ENCODE data around the gene AP5S1. TPM values are rescaled to one million over a fixed set of nuclear protein-coding genes. Genes with fewer than 3 reads are reported as not detected.

Gene AP5S1
- polyA plus RNA-seq, 1 of the 3 experiments (the other 2 are of a cell fraction), result 10.3 TPM

- TF ChIP-seq, protein P1, sequence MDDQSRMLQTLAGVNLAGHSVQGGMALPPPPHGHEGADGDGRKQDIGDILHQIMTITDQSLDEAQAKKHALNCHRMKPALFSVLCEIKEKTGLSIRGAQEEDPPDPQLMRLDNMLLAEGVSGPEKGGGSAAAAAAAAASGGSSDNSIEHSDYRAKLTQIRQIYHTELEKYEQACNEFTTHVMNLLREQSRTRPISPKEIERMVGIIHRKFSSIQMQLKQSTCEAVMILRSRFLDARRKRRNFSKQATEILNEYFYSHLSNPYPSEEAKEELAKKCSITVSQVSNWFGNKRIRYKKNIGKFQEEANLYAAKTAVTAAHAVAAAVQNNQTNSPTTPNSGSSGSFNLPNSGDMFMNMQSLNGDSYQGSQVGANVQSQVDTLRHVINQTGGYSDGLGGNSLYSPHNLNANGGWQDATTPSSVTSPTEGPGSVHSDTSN (IDR thresholded peaks at IDR 0.05), result no peak
- TF ChIP-seq EZH2phosphoT487 (IDR thresholded peaks at IDR 0.05; ENCODE audit: borderline replicate concordance, low read depth) (no peak), ELF1 (IDR thresholded peaks at IDR 0.05) (0 out of 2 replicates have a peak, but pooled peaks have one; percentile 4)
Observed at GRCh38 chr20:3820901-3821727, 767 bp downstream of the AP5S1 start (continued).

DNA sequence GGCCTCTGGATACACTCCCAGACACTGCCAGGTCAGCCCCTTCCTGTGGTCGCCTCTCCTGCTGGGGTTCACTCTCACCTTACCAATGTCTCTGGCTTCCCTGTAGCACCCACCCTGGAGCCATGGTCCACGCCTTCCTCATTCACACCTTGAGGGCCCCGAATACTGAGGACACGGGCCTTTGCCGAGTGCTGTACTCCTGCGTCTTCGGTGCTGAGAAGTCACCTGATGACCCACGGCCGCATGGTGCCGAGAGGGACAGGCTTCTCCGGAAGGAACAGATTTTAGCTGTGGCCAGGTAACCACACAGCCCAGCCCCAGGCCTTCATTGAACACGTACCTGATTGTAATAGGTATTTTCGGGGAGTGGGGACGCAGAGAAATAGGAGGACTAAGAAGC is 1.6 kb downstream of the AP5S1 start:
- peaks cover 12 to 27% of the 10 kb centered on the region in 2 experiments for H3K36me3 ChIP-seq (replicated peaks in 1 of 2; ENCODE audit: control insufficient read depth in 1 of 2, insufficient read depth in 2 of 2, low read length in 1 of 2)
- DNase-seq, result no peak
- peak overlapping the region in 1 of 2 experiments; percentile 84; a peak in 1 of 4 replicates for H3K4me3 ChIP-seq (ENCODE audit: low read depth in 2 of 2, low read length in 1 of 2)
- no peaks in the 10 kb centered on the region for H3K9me2 ChIP-seq
- CTCF ChIA-PET, result interaction anchor here (1.3 to 8.8 kb wide), 3 partner anchors 32 to 41 kb away, joined by 3 to 161 read pairs (median 33); partner anchors contain the start of genes CENPB and SPEF1
- WGBS (ENCODE audit: low lambda C conversion rate), result 93% methylated on average over 14 of the region's 14 CpGs
- peaks cover 17% of the 10 kb centered on the region for H3K79me2 ChIP-seq (ENCODE audit: insufficient read depth)
- POLR2A ChIA-PET, result no interaction called here
- peaks cover 11 to 23% of the 10 kb centered on the region in 2 experiments; a peak in 2 of 4 replicates for H3K4me1 ChIP-seq (ENCODE audit: control insufficient read depth in 1 of 2, insufficient read depth in 2 of 2, low read depth in 1 of 2, low read length in 1 of 2)
- 0 out of 2 replicates have a peak overlapping the region, but pooled peaks have one; percentile 91 for H3K4me2 ChIP-seq
- TF ChIP-seq GATA2 (CRISPR knock-in tag; IDR thresholded peaks at IDR 0.05) (no peak), REST (IDR thresholded peaks at IDR 0.05; ENCODE audit: low read depth, low read length) (no peak), SMC3 (IDR thresholded peaks at IDR 0.05; ENCODE audit: low read depth, low read length) (no peak), MXI1 (IDR thresholded peaks at IDR 0.05; ENCODE audit: low read depth, low read length) (no peak)
- no peaks in the 10 kb centered on the region for H3K27me3 ChIP-seq (ENCODE audit: insufficient read depth)
- H3F3A ChIP-seq (replicated peaks; ENCODE audit: insufficient read depth), result no peaks in the 10 kb centered on the region
- H4K20me1 ChIP-seq (ENCODE audit: insufficient read depth), result no peaks in the 10 kb centered on the region
- no peak overlapping the region for H3K9ac ChIP-seq
- H3K27ac ChIP-seq (ENCODE audit: low read depth in 2 of 2, low read length in 1 of 2), result no peak overlapping the region
- H3K9me3 ChIP-seq, result no peaks in the 10 kb centered on the region
- no peak overlapping the region for H2AFZ ChIP-seq (ENCODE audit: low read depth)

GRCh38 chr20:3823881-3824280 is 3.5 kb downstream of the AP5S1 start:
- peaks cover 11 to 14% of the 10 kb centered on the region in 2 experiments; a peak in 2 of 4 replicates for H3K4me1 ChIP-seq (ENCODE audit: control insufficient read depth in 1 of 2, insufficient read depth in 2 of 2, low read depth in 1 of 2, low read length in 1 of 2)
- no peak for TF ChIP-seq TEAD4 (IDR thresholded peaks at IDR 0.05; ENCODE audit: borderline replicate concordance, insufficient read depth)
- CTCF ChIA-PET, result interaction anchor here (8.8 kb wide), 1 partner anchor 37 kb away, joined by 161 read pairs; the partner anchor contains the start of gene CENPB
- H3K4me2 ChIP-seq, result no peak overlapping the region
- H3K4me3 ChIP-seq (ENCODE audit: low read depth in 2 of 2, low read length in 1 of 2), result no peak overlapping the region
- H3K9me2 ChIP-seq, result no peaks in the 10 kb centered on the region
- POLR2A ChIA-PET, result interaction anchor here (0.6 kb wide), 1 partner anchor 13 kb away, joined by 4 read pairs; no protein-coding TSS in a partner anchor
- 92% methylated on average over 12 of the region's 20 CpGs for WGBS (ENCODE audit: low lambda C conversion rate)
- H3K27me3 ChIP-seq (ENCODE audit: insufficient read depth), result no peaks in the 10 kb centered on the region
- H3K27ac ChIP-seq (ENCODE audit: low read depth in 2 of 2, low read length in 1 of 2), result no peak overlapping the region
- no peaks in the 10 kb centered on the region for H4K20me1 ChIP-seq (ENCODE audit: insufficient read depth)
- no peak for DNase-seq
- peaks cover 17% of the 10 kb centered on the region for H3K79me2 ChIP-seq (ENCODE audit: insufficient read depth)
- no peak overlapping the region for H3K9ac ChIP-seq
- H3K36me3 ChIP-seq (replicated peaks in 1 of 2; ENCODE audit: control insufficient read depth in 1 of 2, insufficient read depth in 2 of 2, low read length in 1 of 2), result peaks cover 14 to 27% of the 10 kb centered on the region in 2 experiments
- H3K9me3 ChIP-seq, result no peaks in the 10 kb centered on the region
- H2AFZ ChIP-seq (ENCODE audit: low read depth), result no peak overlapping the region
- H3F3A ChIP-seq (replicated peaks; ENCODE audit: insufficient read depth), result no peaks in the 10 kb centered on the region

All from SK-N-SH (cell line).